K562 (cell line): ENCODE measurements around the gene MIER2. TPM values are rescaled to one million over a fixed set of nuclear protein-coding genes. Genes with fewer than 3 reads are reported as not detected.

Source experiments
- ATAC-seq: fragments of 200-7000 bp; cut with Tn5 transposase; 3 replicates; pipeline ENCODE4 v1.9.1; 2020; ENCODE audit warnings: moderate library complexity
- BruUV-seq: library from RNA; stranded (reverse); fragments of 400-500 nt; replicated peaks from 2 replicates; lab custom pipeline; 2021; lab: Mats Ljungman, UMichigan
- CTCF ChIA-PET: fragments of 300-600 bp; formaldehyde crosslinking; extraction: SDS; loops from one replicate; lab custom pipeline; 2021; ENCODE audit warnings: low intra/inter-chr PET ratio; lab: Yijun Ruan, JAX
- POLR2A ChIA-PET: fragments of 300-600, 350-650 bp; sonication (Branson Sonifier 250); formaldehyde crosslinking; extraction: SDS; loops from one replicate; lab custom pipeline; 2021; ENCODE audit warnings: antibody characterized with exemption, inconsistent platforms; lab: Yijun Ruan, JAX
- DNase-seq, 4 experiments: peaks; one replicate each; pipeline versions ENCODE4 v3.0.0 to v3.0.0-alpha.2; 2011 to 2018; ENCODE audit warnings: low spot score in 3 of 4, mixed read lengths in 3 of 4; ENCODE audit errors: extremely low read depth in 1 of 4
- FAIRE-seq: peaks from 2 replicates; lab custom pipeline; 2011; peaks lifted over from hg19 to GRCh38; lab: Jason Lieb, UNC
- H2AFZ ChIP-seq: 2 replicates; pipeline ENCODE4 v1.6.0; 2011; ENCODE audit warnings: low read depth, low read length, control low read depth, inconsistent platforms
- H3K27ac ChIP-seq: fragments of 200-600 bp; 3 replicates; pipeline ENCODE4 v1.8.0; 2011; ENCODE audit warnings: low read depth, mild to moderate bottlenecking, control low read depth, inconsistent platforms, low read length, moderate library complexity, mixed read lengths; ENCODE audit errors: extremely low read depth
- H3K27me3 ChIP-seq, 2 experiments: fragments of 300-600 bp in 1 of 2; 2 replicates in 1 of 2; 3 replicates in 1 of 2; pipeline versions ENCODE4 v1.6.0 to v1.8.0; 2011; ENCODE audit warnings: inconsistent platforms in 2 of 2, low read length in 2 of 2, mild to moderate bottlenecking in 1 of 2, mixed read lengths in 1 of 2, moderate library complexity in 1 of 2; ENCODE audit not compliant: control insufficient read depth in 2 of 2, insufficient read depth in 2 of 2
- H3K36me3 ChIP-seq: fragments of 300-600 bp; 3 replicates; pipeline ENCODE4 v1.8.0; 2011; ENCODE audit warnings: mild to moderate bottlenecking, low read length, inconsistent platforms; ENCODE audit not compliant: control insufficient read depth, insufficient read depth
- H3K4me1 ChIP-seq, 2 experiments: fragments of 200-600 bp in 1 of 2; replicated peaks in 1 of 2; 2 replicates in 1 of 2; 3 replicates in 1 of 2; pipeline versions ENCODE4 v1.5.1 to v1.8.0; 2011; ENCODE audit warnings: inconsistent platforms in 2 of 2, low read length in 2 of 2, mild to moderate bottlenecking in 1 of 2, mixed read lengths in 1 of 2, moderate library complexity in 1 of 2; ENCODE audit not compliant: control insufficient read depth in 2 of 2, insufficient read depth in 2 of 2
- H3K4me2 ChIP-seq: 2 replicates; pipeline ENCODE4 v1.6.1; 2011; ENCODE audit warnings: low read length, control low read depth, inconsistent platforms, mixed read lengths; ENCODE audit not compliant: insufficient read depth
- H3K4me3 ChIP-seq: fragments of 200-600 bp; sonication (generic), shearing (Covaris generic); 2 replicates; pipeline ENCODE4 v1.5.1; 2016; ENCODE audit warnings: control low read depth, inconsistent platforms
- H3K79me2 ChIP-seq: fragments of 200-600 bp; 3 replicates; pipeline ENCODE4 v1.8.0; 2011; ENCODE audit warnings: low read length, inconsistent platforms; ENCODE audit not compliant: control insufficient read depth, insufficient read depth
- H3K9ac ChIP-seq, 2 experiments: 2 replicates each; pipeline versions ENCODE4 v1.6.0 to v1.6.1; 2011; ENCODE audit warnings: low read depth in 2 of 2, low read length in 2 of 2, control low read depth in 1 of 2, inconsistent platforms in 1 of 2, mild to moderate bottlenecking in 1 of 2, mixed read lengths in 1 of 2; ENCODE audit not compliant: insufficient read depth in 1 of 2
- H3K9me1 ChIP-seq: one replicate; pipeline ENCODE4 v1.6.0; 2011; ENCODE audit warnings: inconsistent platforms, mild to moderate bottlenecking, low read length, moderate library complexity; ENCODE audit not compliant: control insufficient read depth, insufficient read depth
- H3K9me3 ChIP-seq: replicated peaks from 2 replicates; pipeline ENCODE4 v1.5.1; 2011; ENCODE audit warnings: low read depth, low read length, inconsistent platforms; ENCODE audit not compliant: control insufficient read depth, insufficient read depth
- H4K20me1 ChIP-seq: replicated peaks from 2 replicates; pipeline ENCODE4 v1.6.1; 2011; ENCODE audit warnings: low read length, inconsistent platforms, mixed read lengths; ENCODE audit not compliant: control insufficient read depth, insufficient read depth
- BMI1 ChIP-seq: fragments of 150-350 bp; IDR thresholded peaks from 2 replicates; pipeline ENCODE4 v1.6.1; 2014; ENCODE audit warnings: low read length
- CBX2 ChIP-seq: fragments of 200-600 bp; sonication (generic); IDR thresholded peaks from one replicate; pipeline ENCODE4 v1.6.1; 2012; ENCODE audit warnings: mild to moderate bottlenecking, low read length, inconsistent platforms; ENCODE audit not compliant: insufficient read depth, poor library complexity, severe bottlenecking
- GTF2B ChIP-seq: IDR thresholded peaks from 2 replicates; pipeline ENCODE4 v1.6.1; 2011; ENCODE audit not compliant: insufficient read length; ENCODE audit errors: extremely low read depth
- HNRNPLL ChIP-seq: fragments of 200-400 bp; formaldehyde crosslinking; IDR thresholded peaks from 2 replicates; pipeline ENCODE4 v1.6.1; 2017; ENCODE audit warnings: low read length, low read depth, mild to moderate bottlenecking; ENCODE audit not compliant: poor library complexity, severe bottlenecking
- KDM4B ChIP-seq, 2 experiments: fragments of 450-650 bp in 1 of 2; sonication (generic) in 1 of 2; IDR thresholded peaks; 2 replicates each; pipeline ENCODE4 v1.6.1; 2016 to 2017; ENCODE audit warnings: borderline replicate concordance in 2 of 2, antibody characterized with exemption in 1 of 2, low read depth in 1 of 2, mild to moderate bottlenecking in 1 of 2
- LEF1 ChIP-seq: fragments of 450-650 bp; IDR thresholded peaks from 2 replicates; pipeline ENCODE4 v1.6.1; 2016; ENCODE audit warnings: mild to moderate bottlenecking
- MAFG ChIP-seq: fragments of 450-650 bp; conservative IDR thresholded peaks from 2 replicates; pipeline ENCODE4 v1.6.1; 2016; ENCODE audit warnings: missing genetic modification characterization, missing compliant biosample characterization
- MTA3 ChIP-seq: fragments of 450-650 bp; formaldehyde crosslinking; IDR thresholded peaks from 2 replicates; pipeline ENCODE4 v1.6.1; 2017; ENCODE audit warnings: mild to moderate bottlenecking, borderline replicate concordance
- NCOA1 ChIP-seq: fragments of 450-650 bp; IDR thresholded peaks from 2 replicates; pipeline ENCODE4 v1.6.1; 2016; ENCODE audit warnings: low read depth
- PCBP1 ChIP-seq: fragments of 200-400 bp; formaldehyde crosslinking; IDR thresholded peaks from 2 replicates; pipeline ENCODE4 v1.6.1; 2018; ENCODE audit warnings: mild to moderate bottlenecking, low read depth, low read length; ENCODE audit not compliant: poor library complexity, severe bottlenecking
- PHF8 ChIP-seq: fragments of 200-600 bp; sonication (generic); IDR thresholded peaks from 2 replicates; pipeline ENCODE4 v1.6.1; 2012; ENCODE audit warnings: mixed run types, mild to moderate bottlenecking, inconsistent platforms, low read length, moderate library complexity, borderline replicate concordance
- SETDB1 ChIP-seq: IDR thresholded peaks from one replicate; pipeline ENCODE4 v1.6.1; 2012; ENCODE audit warnings: low read length, control low read depth, inconsistent platforms
- SMAD1 ChIP-seq: fragments of 150-350 bp; IDR thresholded peaks from 2 replicates; pipeline ENCODE4 v1.6.1; 2014; ENCODE audit warnings: low read length, low read depth; ENCODE audit not compliant: partially characterized antibody
- SPI1 ChIP-seq: IDR thresholded peaks from 2 replicates; pipeline ENCODE4 v1.6.1; 2011; ENCODE audit warnings: low read depth, low read length, control low read depth, borderline replicate concordance
- ZFP91 ChIP-seq: sonication (generic); formaldehyde crosslinking; IDR thresholded peaks from 2 replicates; pipeline ENCODE4 v1.8.0; 2022; ENCODE audit warnings: mild to moderate bottlenecking, missing genetic modification reagents
- ZNF639 ChIP-seq, 2 experiments: fragments of 200-800 bp in 1 of 2; sonication (Bioruptor generic) in 1 of 2; sonication (generic) in 1 of 2; formaldehyde crosslinking in 1 of 2; IDR thresholded peaks in 1 of 2; conservative IDR thresholded peaks in 1 of 2; 2 replicates each; pipeline versions ENCODE4 v1.5.0 to v1.6.1; 2016 to 2020; ENCODE audit warnings: missing compliant biosample characterization in 1 of 2, missing genetic modification characterization in 1 of 2, missing genetic modification reagents in 1 of 2
- ZNF696 ChIP-seq: fragments of 250-450 bp; sonication (Bioruptor Pico); conservative IDR thresholded peaks from 2 replicates; pipeline ENCODE4 v1.4.0; 2020; ENCODE audit warnings: mild to moderate bottlenecking, moderate library complexity
- ZNF76 ChIP-seq: fragments of 250-450 bp; sonication (Bioruptor Pico); IDR thresholded peaks from 2 replicates; pipeline ENCODE4 v1.4.0; 2020; ENCODE audit warnings: mild to moderate bottlenecking, moderate library complexity, borderline replicate concordance
- ZNF766 ChIP-seq: fragments of 200-800 bp; sonication (Bioruptor generic); conservative IDR thresholded peaks from 2 replicates; pipeline ENCODE4 v1.6.1; 2016; ENCODE audit warnings: missing genetic modification characterization, missing compliant biosample characterization
- ZNF77 ChIP-seq: fragments of 250-450 bp; sonication (Bioruptor Pico); IDR thresholded peaks from 2 replicates; pipeline ENCODE4 v1.5.0; 2020
- WGBS: fragments of 100-300 bp; shearing (Covaris generic); methylation state at CpG from one replicate; pipeline ENCODE4 v1.1.6; 2016; ENCODE audit warnings: low coverage, mixed read lengths; ENCODE audit not compliant: insufficient coverage; ENCODE audit errors: missing lambda C conversion rate; 5-methylcytosine and 5-hydroxymethylcytosine counted together
- in situ Hi-C: fragments of 300-500 bp; cut with MboI; formaldehyde crosslinking; loops from 4 replicates; pipeline ENCODE4 v1.15.0; 2018; ENCODE audit warnings: inconsistent platforms, mixed read lengths
- intact Hi-C: fragments of 100-400 bp; cut with micrococcal nuclease; formaldehyde crosslinking; loops from 2 replicates; pipeline ENCODE4 v1.14.2; 2022
- polyA plus RNA-seq, 8 experiments: library from polyadenylated mRNA; depleted of rRNA in 4 of 8; stranded (reverse) in 5 of 8; unstranded in 3 of 8; fragments of >200 nt; fragmentation: Nextera tagmentation in 2 of 8; fragmentation: Illumina TruSeq in 1 of 8; extraction: Ambion mirVana in 2 of 8; extraction: Trizol in 1 of 8; gene quantifications; 2 replicates each; pipeline versions ENCODE4 v1.2.1 to v1.2.3, GENCODE V29; 2011 to 2014; ENCODE audit warnings: inconsistent platforms in 1 of 8, missing spikeins in 1 of 8
- total RNA-seq, 7 experiments: library from RNA; depleted of rRNA in 6 of 7; stranded (reverse); fragments of >200 nt in 6 of 7; fragmentation: Illumina TruSeq in 2 of 7; extraction: Trizol in 2 of 7; gene quantifications; 2 replicates each; pipeline versions ENCODE4 v1.2.1 to v1.2.3, GENCODE V29; 2011 to 2021; ENCODE audit warnings: low replicate concordance in 1 of 7

The MIER2 gene
- total and polyA plus RNA-seq, 9 of the 15 experiments (the other 6 are each of a cell fraction or from before 2014, with no cell fraction given) = 0.46 to 34.7 (median 15.6) TPM

GRCh38 chr19:362154-362553 is 17.6 kb upstream of the MIER2 start (continued):
- TF ChIP-seq HNRNPLL = no peak
- no peak for TF ChIP-seq ZFP91
- no peak for TF ChIP-seq SPI1
- TF ChIP-seq KDM4B (IDR thresholded peaks at IDR 0.05; ENCODE audit: borderline replicate concordance in 2 of 2, low read depth in 1 of 2) = no peak
- TF ChIP-seq ZNF76 (CRISPR knock-in tag) = no peak

GRCh38 chr19:359653-359925 is 15.0 kb upstream of the MIER2 start:
- no peak for DNase-seq
- BruUV-seq = no TSS peak
- TF ChIP-seq ZNF639 (CRISPR knock-in tag; conservative IDR thresholded peaks at IDR 0.05 in 1 of 2, IDR thresholded peaks at IDR 0.05 in 1 of 2) (no peak), CBX2 (no peak), MAFG (tag) (no peak), MTA3 (no peak), PCBP1 (no peak), GTF2B (no peak), ZNF766 (CRISPR knock-in tag) (no peak), SMAD1 (no peak), NCOA1 (no peak), LEF1 (no peak), PHF8 (no peak), BMI1 (no peak), SETDB1 (no peak), ZNF696 (CRISPR knock-in tag) (no peak), ZNF77 (CRISPR knock-in tag) (no peak)

More at GRCh38 chr19:359653-359925, 15.0 kb upstream of the MIER2 start:
- Histone ChIP-seq H3K27me3 (peaks cover 16 to 44% of the 10 kb centered on the region in 2 experiments; a peak in 4 of 5 replicates), H3K4me2 (no peak overlapping the region), H3K9ac (no peak overlapping the region), H4K20me1 (no peaks in the 10 kb centered on the region), H3K4me3 (no peak overlapping the region), H3K36me3 (no peaks in the 10 kb centered on the region), H3K79me2 (no peaks in the 10 kb centered on the region), H3K9me3 (peaks cover 3% of the 10 kb centered on the region; the same call in 1 of the 2 replicates), H3K4me1 (no peaks in the 10 kb centered on the region; a peak in 2 of 5 replicates), H3K9me1 (no peaks in the 10 kb centered on the region), H2AFZ (no peak overlapping the region), H3K27ac (no peak overlapping the region)
- CTCF ChIA-PET = no interaction called here
- intact Hi-C loops = no loop called here
- FAIRE-seq = no peak
- in situ Hi-C loops = no loop called here
- POLR2A ChIA-PET = no interaction called here
- WGBS = 0% methylated on average over 2 of the region's 2 CpGs
- ATAC-seq = no peak
